ENCODE results near the gene AFF3.

GRCh38 chr2:100019499-100019898 lies 122.9 kb downstream of the AFF3 start:
- TF ChIP-seq ZFP37 (CRISPR knock-in tag; IDR thresholded peaks at IDR 0.05; ENCODE audit: borderline replicate concordance) = no peak
- TF ChIP-seq, protein P1, sequence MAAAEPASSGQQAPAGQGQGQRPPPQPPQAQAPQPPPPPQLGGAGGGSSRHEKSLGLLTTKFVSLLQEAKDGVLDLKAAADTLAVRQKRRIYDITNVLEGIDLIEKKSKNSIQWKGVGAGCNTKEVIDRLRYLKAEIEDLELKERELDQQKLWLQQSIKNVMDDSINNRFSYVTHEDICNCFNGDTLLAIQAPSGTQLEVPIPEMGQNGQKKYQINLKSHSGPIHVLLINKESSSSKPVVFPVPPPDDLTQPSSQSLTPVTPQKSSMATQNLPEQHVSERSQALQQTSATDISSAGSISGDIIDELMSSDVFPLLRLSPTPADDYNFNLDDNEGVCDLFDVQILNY (CRISPR knock-in tag; conservative IDR thresholded peaks at IDR 0.05) = no peak
- TF ChIP-seq, protein P2, sequence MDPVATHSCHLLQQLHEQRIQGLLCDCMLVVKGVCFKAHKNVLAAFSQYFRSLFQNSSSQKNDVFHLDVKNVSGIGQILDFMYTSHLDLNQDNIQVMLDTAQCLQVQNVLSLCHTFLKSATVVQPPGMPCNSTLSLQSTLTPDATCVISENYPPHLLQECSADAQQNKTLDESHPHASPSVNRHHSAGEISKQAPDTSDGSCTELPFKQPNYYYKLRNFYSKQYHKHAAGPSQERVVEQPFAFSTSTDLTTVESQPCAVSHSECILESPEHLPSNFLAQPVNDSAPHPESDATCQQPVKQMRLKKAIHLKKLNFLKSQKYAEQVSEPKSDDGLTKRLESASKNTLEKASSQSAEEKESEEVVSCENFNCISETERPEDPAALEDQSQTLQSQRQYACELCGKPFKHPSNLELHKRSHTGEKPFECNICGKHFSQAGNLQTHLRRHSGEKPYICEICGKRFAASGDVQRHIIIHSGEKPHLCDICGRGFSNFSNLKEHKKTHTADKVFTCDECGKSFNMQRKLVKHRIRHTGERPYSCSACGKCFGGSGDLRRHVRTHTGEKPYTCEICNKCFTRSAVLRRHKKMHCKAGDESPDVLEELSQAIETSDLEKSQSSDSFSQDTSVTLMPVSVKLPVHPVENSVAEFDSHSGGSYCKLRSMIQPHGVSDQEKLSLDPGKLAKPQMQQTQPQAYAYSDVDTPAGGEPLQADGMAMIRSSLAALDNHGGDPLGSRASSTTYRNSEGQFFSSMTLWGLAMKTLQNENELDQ (CRISPR knock-in tag; IDR thresholded peaks at IDR 0.05; ENCODE audit: borderline replicate concordance) = no peak
- TF ChIP-seq ZC3H4 (CRISPR knock-in tag; IDR thresholded peaks at IDR 0.05; ENCODE audit: borderline replicate concordance) = no peak
- TF ChIP-seq RBAK (CRISPR knock-in tag; IDR thresholded peaks at IDR 0.05) = no peak
- TF ChIP-seq RAD51 (IDR thresholded peaks at IDR 0.05; ENCODE audit: borderline replicate concordance) = no peak
- no peak for TF ChIP-seq ZFP90 (CRISPR knock-in tag; IDR thresholded peaks at IDR 0.05; ENCODE audit: borderline replicate concordance)
- TF ChIP-seq, protein P3, sequence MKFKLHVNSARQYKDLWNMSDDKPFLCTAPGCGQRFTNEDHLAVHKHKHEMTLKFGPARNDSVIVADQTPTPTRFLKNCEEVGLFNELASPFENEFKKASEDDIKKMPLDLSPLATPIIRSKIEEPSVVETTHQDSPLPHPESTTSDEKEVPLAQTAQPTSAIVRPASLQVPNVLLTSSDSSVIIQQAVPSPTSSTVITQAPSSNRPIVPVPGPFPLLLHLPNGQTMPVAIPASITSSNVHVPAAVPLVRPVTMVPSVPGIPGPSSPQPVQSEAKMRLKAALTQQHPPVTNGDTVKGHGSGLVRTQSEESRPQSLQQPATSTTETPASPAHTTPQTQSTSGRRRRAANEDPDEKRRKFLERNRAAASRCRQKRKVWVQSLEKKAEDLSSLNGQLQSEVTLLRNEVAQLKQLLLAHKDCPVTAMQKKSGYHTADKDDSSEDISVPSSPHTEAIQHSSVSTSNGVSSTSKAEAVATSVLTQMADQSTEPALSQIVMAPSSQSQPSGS (CRISPR knock-in tag; IDR thresholded peaks at IDR 0.05) = no peak
- TF ChIP-seq FOXP4 (CRISPR knock-in tag; IDR thresholded peaks at IDR 0.05) = no peak

Measured in HepG2 (cell line).